ENCODE data around the gene C16orf87.

DNA sequence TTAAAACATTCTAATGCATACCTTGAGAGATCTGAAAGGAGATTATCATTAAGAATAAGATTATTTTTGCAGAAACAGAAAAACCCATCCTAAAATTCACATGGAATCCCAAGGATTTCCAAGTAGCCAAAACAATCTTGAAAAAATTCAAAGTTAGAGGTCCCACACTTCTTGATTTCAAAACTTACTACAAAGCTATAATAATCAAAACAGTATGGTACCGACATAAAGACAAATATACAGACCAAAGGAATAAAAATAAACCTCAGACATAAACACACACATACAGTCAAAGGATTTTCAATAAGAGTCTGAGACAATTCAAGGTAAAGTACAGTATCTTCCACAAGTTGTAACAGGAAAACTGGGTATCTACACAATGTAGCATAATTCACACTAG is 16.2 kb downstream of the C16orf87 start:
- TF ChIP-seq, protein P1, sequence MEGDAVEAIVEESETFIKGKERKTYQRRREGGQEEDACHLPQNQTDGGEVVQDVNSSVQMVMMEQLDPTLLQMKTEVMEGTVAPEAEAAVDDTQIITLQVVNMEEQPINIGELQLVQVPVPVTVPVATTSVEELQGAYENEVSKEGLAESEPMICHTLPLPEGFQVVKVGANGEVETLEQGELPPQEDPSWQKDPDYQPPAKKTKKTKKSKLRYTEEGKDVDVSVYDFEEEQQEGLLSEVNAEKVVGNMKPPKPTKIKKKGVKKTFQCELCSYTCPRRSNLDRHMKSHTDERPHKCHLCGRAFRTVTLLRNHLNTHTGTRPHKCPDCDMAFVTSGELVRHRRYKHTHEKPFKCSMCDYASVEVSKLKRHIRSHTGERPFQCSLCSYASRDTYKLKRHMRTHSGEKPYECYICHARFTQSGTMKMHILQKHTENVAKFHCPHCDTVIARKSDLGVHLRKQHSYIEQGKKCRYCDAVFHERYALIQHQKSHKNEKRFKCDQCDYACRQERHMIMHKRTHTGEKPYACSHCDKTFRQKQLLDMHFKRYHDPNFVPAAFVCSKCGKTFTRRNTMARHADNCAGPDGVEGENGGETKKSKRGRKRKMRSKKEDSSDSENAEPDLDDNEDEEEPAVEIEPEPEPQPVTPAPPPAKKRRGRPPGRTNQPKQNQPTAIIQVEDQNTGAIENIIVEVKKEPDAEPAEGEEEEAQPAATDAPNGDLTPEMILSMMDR (IDR thresholded peaks at IDR 0.05): no peak
- TF ChIP-seq POLR2A (IDR thresholded peaks at IDR 0.05): no peak

Data from heart left ventricle (tissue), 13 donors.